GM12873 (cell line): Measurements from ENCODE around the gene FBXW11.

Experiments
- TF ChIP-seq, protein P1 (sequence below): IDR thresholded peaks from 2 replicates; pipeline ENCODE4 v1.5.1; 2012; ENCODE audit warnings: low read depth, mild to moderate bottlenecking, moderate library complexity, low read length, control low read depth; ENCODE audit not compliant: insufficient read depth; ENCODE audit errors: missing control alignments

FBXW11 gene

DNA sequence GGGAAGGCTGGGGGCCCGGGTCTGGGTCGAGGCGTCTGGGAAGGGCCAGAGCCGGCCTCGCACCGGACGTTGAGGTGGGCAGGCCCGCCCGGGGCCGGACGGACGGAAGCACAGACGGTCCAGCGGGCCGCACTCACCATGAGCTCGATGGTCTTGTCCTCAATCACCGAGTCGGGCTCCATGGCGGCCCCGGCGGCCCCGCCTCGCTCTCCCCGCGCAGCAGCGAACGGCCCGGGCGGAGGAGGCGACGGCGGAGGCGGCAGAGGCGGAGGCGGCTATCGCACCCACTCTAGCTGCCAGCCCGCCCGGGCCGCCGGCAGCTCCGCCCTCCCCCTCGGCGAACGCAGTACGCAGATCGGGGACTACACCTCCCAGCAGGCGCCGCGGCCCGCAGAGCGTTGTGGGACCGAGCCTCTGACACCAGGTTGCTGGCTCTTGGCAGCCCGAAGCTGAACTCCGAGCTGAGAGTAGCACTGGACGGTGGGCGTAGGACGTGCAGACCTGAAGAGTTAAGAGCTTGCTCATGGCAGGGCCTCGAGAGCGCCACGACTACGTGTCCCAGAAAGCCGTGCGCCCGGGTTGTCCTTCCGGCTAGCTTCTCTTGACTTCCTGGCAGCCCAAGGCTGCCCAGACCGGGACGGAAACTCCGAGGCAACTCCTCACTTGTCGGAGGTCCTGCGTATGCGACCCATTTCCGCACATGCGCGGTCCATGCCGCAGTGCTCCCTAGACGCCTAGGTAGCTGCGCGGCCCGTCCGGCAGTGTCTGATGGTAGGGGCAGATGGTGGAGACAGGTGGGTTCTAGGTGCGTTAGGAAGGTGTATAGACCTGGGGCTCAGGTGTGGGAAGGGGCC, at the start of gene FBXW11:
FBXW11 (minus strand) TSS at position 318 of the 854 bp plus-strand sequence; CDS start at position 182, 136 bp downstream.
- TF ChIP-seq, protein P1, sequence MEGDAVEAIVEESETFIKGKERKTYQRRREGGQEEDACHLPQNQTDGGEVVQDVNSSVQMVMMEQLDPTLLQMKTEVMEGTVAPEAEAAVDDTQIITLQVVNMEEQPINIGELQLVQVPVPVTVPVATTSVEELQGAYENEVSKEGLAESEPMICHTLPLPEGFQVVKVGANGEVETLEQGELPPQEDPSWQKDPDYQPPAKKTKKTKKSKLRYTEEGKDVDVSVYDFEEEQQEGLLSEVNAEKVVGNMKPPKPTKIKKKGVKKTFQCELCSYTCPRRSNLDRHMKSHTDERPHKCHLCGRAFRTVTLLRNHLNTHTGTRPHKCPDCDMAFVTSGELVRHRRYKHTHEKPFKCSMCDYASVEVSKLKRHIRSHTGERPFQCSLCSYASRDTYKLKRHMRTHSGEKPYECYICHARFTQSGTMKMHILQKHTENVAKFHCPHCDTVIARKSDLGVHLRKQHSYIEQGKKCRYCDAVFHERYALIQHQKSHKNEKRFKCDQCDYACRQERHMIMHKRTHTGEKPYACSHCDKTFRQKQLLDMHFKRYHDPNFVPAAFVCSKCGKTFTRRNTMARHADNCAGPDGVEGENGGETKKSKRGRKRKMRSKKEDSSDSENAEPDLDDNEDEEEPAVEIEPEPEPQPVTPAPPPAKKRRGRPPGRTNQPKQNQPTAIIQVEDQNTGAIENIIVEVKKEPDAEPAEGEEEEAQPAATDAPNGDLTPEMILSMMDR = no peak

GRCh38 chr5:172055996-172056395, 49.6 kb upstream of the FBXW11 start:
- TF ChIP-seq, protein P1 = no peak

DNA sequence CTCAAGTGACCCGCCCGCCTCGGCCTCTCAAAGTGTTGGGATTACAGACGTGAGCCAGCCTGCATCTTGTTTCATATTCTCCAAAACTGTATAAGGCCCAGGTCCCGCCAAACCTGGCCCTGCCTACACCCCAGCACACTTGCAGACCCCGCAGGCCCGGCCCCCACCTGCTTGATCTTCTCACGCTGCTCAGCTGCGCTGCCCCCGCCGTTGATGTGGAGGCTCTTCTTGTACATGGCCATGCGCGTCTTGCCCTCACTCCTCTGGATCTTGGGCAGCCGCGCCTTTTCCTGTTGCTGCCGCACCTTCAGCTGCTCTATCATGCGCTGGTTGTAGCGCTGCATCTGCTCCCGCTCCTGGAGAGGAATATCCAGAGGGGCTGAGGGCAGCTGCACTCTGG, 49.0 kb upstream of the FBXW11 start:
- TF ChIP-seq, protein P1 = no peak

DNA sequence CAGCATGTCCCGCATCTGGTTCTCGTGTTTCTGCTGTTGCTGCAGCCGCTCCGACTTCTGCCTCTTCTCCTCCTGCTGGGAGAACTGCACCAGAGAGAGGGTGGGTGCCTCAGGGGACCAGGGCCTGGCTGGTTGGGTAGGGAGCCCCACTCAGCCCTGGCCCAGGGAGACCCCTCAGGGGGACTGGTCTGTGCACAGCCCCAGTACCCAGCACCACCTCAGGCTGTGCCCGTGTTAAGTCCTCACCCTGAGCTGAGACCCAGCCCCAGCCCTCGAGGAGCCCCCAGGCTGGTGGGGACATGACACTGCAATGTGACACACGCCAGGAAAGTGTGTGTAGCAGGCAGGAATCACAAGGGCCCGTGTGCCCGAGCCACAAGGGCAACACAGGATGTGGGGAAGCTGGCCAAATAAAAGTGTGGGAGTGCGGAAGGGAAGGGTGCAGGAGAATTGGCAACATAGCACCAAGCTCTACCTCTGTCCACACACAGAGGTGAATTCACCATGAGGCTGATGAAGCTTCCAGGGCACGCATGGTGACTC, 48.2 kb upstream of the FBXW11 start:
- TF ChIP-seq, protein P1 = no peak

DNA sequence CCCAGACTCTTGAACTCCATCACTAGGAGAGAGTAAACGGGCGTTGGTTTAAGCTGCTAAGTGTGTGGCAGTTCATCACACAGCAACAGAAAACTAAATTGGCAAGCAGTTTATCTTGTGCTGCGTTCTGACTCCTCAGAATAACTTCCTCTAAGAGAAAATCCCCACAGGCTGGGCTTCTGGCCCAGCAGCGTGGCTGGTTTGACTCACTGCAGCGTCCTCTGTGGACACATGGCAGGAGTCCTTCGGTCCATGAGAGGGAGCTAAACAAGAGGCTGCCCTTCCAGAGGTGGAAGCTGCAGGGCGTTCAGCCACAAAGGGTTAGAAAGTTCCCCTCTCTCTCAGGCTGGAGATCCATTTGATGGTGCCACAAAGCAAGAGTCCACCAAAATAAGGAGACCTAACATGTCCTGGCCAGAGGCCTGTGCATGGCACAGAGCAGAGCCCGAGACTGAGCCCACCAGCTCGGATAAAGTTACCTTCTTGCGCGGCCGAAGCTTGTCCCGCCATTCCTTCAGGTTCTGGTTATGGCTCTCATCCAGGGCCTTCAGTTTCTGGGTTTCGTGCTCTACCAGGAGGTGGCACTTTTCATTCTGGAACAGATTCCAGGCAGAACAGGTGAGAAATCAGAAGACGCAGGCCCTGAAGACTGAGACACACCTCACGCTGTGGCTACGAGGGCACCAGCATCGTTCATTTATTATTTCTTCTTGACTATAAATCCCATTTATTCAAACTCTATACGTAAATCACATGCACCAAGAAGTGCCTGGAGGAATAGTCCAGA, 46.2 kb upstream of the FBXW11 start:
- TF ChIP-seq, protein P1 = no peak

DNA sequence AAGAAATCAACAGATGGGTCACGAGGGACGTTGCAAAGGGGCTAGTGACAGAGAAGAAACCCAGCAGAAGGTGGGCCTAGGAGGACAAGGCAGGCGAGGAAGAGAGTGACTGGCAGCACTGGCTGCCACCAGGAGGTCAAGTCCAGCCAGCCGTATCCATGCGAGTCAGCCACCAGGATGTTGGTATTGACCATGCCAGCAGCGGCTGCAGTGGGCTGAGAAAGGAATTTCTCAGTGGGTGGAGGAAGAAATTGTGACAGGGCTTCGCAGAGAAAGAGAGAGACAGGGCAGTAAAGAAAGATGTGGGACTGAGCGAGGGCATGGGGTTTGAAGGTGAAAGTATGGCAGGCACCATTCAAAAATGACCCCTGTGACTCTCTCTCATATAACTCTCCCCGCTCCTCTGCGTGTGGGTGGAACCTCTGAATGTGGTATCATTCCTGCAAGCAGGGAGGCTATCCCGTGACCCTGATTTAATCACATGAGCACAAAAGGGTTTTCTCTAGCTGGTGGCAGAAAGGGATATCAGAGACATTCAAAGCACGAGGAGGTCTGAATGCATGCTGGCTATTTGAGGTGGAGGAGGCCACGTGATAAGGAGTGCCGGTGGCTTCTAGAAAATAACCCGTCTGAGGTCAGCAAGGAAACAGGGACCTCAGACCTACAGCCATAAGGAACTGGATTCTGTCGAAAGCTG, 45.4 kb upstream of the FBXW11 start:
- TF ChIP-seq, protein P1 = no peak
